ENCODE measurements around the gene TPCN2. TPM values are rescaled to one million over a fixed set of nuclear protein-coding genes. Genes with fewer than 3 reads are reported as not detected.
"Not testable (repeated sequence)": the region's sequence is repeated elsewhere in the genome, so short reads cannot be mapped to it uniquely, and the experiment has no call there.

Gene TPCN2
- polyA plus RNA-seq, 3 donors, result 12.1 to 14.2 (median 13.6) TPM

- DNase-seq (ENCODE audit: low read depth in 3 of 3, low spot score in 2 of 3), result no peak
Observed at GRCh38 chr11:69073469-69073868, 24.7 kb downstream of the TPCN2 start.

DNA sequence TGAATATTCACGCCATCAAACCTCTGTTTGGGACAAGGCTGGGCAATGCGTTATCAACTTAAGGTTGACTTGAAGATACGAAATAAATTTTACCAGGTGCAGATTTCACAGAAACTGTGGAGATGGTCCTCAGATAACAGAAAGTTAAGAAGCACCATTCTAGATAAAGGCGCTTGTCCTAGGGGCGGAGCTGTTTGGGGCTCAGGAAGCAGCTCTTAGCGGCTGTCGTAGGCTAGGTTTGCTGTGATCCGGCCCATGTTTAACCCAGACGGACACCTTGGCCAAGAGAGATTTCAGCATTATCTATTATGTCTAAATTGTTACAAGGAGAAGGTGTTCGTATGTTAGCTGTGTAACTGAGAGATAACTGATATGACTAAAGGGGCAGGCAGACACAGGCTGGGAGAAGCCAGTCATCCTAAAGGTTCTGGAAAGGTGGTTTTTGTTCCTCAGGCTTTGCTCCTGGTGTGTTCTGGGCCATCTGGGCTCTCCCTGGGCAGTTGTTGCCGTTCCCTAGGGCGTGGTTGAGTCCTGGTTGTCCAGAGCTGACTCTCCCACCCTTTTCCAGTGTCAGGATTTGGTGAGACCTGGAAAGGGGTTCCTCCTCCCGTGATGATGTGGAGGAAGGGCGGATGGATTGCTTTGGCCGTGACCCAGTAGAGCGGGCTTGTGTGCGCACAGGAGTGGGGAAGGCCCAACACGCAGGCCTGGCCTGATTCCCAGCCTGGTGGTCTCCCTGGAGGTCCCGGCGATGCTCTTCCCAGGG, 25.8 kb downstream of the TPCN2 start:
- DNase-seq (ENCODE audit: low read depth in 3 of 3, low spot score in 2 of 3), result no peak

GRCh38 chr11:69075421-69076128, 26.8 kb downstream of the TPCN2 start:
- no peak for DNase-seq (ENCODE audit: low read depth in 3 of 3, low spot score in 2 of 3)

GRCh38 chr11:69076129-69076791, 27.5 kb downstream of the TPCN2 start:
- DNase-seq (ENCODE audit: low read depth in 3 of 3, low spot score in 2 of 3), result no peak

GRCh38 chr11:69076977-69077376, 28.2 kb downstream of the TPCN2 start:
- DNase-seq (ENCODE audit: low read depth in 3 of 3, low spot score in 2 of 3), result not testable (repeated sequence)

GRCh38 chr11:69078508-69078907, 29.8 kb downstream of the TPCN2 start:
- DNase-seq (ENCODE audit: low read depth in 3 of 3, low spot score in 2 of 3), result no peak

DNA sequence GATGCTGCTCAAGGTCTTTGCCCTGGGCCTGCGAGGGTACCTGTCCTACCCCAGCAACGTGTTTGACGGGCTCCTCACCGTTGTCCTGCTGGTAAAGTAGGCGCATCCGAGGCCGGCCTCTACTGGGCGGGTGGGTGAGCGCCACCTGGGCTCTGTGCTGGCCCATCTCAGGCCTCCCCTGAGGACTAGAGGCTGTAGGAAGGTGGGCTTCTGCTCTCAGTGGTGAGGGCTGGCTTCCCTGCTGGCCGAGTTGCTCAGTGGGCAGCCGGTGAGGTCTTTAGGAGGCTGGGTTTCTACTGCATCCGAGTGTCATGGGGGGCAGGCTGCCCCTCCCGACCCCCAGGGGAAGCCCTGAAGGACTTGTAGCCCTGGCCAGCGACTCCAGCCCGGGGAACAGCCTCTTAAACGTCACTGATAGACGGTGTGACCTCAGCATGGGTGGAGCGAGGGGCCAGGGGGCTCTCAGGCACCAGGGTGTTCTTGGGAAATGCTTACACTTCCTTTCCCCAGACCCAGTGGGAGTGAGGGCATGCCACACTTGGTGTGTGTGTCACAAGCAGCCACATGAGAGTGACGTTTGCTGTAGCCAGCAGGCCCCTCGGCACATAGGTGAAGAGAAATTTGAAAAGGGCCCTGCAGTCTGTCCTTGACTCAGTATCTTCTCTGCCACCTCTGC, 30.3 kb downstream of the TPCN2 start:
- DNase-seq (ENCODE audit: low read depth in 3 of 3, low spot score in 2 of 3), result no peak

DNA sequence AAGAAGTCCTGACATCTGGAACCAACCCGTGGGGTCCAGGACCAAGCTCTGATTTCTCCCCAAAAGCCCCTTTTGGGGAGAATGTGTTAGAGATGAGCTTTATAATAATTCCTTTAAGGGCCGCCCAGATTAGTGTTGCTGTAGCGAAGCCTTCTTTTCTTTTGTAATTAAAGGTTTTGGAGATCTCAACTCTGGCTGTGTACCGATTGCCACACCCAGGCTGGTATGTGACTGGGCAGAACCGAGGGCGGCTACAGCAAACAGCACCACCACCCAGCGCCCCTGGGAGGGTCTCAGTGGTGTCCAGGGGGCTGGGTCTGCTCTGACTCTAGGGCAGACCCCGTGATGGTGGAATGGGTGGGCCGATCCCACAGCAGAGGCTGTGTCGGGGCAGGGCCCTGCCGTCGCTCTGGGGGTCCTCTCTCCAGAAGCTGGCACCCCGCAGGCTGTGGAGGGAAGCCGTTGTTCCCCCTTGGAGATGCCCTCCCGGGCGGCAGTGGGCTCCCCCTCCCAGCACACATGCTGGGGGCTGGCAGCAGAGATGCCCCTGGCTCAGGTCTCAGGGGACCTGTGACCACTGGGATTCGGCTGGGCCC, 31.0 kb downstream of the TPCN2 start:
- DNase-seq (ENCODE audit: low read depth in 3 of 3, low spot score in 2 of 3), result no peak

DNA sequence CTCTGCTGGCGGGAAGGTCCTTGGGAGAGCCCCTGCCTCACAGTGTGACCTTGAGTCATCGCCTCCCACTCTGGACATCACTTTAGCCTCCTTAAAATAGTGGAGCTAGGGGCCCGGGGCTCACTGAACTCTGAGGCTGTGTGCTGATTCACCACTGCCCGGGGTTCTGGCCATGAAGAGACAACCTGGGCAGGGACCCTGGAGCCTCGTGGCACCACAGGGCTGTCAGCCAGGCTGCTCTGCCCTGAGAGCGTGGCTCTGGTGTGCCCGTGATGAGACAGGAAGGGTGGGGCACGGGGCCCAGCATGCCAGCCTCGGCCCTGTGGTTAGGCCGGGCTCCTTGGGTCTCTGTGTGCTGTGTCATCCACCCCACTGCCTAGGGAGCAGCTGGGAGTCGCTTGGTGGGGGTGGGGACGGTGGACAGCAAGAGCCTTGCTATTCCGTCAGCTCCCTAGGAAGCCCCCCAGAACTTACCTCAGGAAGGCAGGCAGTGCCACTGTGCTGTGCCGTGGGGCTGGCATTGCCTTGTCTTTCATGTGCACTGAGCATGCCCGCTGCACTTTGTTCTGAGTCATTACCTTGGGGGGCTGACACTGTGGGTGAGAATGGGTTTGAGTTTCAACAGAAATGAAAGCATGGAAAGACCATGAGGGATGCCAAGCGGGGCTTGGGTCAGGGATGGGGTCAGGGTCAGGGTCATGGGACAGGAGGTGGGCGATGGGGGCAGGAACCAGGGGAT, 31.7 kb downstream of the TPCN2 start:
- DNase-seq (ENCODE audit: low read depth in 3 of 3, low spot score in 2 of 3), result no peak

DNA sequence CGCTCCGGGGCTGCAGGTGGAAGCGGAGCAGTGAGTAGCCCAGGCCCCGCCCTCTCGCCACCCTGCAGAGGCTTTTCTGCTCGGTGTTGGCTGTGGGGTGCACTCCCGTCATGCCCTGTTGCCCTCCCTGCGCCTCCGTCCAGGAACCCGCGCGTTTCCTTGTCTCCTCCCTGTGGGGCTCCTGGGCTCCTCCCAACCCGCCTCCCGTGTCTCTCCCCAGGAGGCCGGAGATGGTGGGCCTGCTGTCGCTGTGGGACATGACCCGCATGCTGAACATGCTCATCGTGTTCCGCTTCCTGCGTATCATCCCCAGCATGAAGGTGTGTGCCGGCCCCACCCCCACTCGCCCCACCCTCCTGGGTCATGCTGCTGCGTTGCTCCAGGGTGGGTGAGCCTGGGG, 32.4 kb downstream of the TPCN2 start:
- no peak for DNase-seq (ENCODE audit: low read depth in 3 of 3, low spot score in 2 of 3)

GRCh38 chr11:69083531-69084247, 35.0 kb downstream of the TPCN2 start:
- DNase-seq (ENCODE audit: low read depth in 3 of 3, low spot score in 2 of 3), result no peak

DNA sequence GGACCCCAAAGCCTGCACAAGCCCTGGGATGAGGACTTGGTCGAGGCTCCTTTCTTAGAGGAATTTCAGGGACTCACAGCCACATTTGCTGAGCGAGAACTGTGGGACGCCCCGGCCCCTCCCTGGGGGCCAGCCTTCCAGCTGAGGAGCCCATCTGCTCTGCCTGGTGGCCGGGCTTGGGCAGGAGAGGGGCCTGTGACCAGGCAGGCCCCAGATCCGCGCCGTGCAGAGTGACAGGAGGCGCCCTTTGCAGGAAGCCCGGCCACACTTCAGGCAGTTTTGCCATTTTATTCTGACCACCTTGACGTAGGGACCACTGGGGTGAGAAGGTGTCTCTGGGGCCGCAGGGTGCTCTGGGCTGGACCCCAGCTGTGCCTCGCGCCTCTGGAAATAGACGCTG, 35.6 kb downstream of the TPCN2 start:
- no peak for DNase-seq (ENCODE audit: low read depth in 3 of 3, low spot score in 2 of 3)

- no peak for DNase-seq (ENCODE audit: low read depth in 3 of 3, low spot score in 2 of 3)
Observed at GRCh38 chr11:69085490-69086095, 36.9 kb downstream of the TPCN2 start.

- no peak for DNase-seq (ENCODE audit: low read depth in 3 of 3, low spot score in 2 of 3)
Observed at GRCh38 chr11:69086152-69087132, 37.7 kb downstream of the TPCN2 start.

- no peak for DNase-seq (ENCODE audit: low read depth in 3 of 3, low spot score in 2 of 3)
Observed at GRCh38 chr11:69087133-69087524, 38.4 kb downstream of the TPCN2 start.

DNA sequence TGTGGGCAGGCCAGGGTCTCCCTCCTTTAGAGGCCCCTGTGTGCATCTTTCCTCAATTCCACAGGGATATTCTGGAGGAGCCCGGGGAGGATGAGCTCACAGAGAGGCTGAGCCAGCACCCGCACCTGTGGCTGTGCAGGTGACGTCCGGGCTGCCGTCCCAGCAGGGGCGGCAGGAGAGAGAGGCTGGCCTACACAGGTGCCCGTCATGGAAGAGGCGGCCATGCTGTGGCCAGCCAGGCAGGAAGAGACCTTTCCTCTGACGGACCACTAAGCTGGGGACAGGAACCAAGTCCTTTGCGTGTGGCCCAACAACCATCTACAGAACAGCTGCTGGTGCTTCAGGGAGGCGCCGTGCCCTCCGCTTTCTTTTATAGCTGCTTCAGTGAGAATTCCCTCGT, 39.1 kb downstream of the TPCN2 start:
- DNase-seq (ENCODE audit: low read depth in 3 of 3, low spot score in 2 of 3), result no peak

GRCh38 chr11:69088676-69089146, 40.0 kb downstream of the TPCN2 start:
- DNase-seq (ENCODE audit: low read depth in 3 of 3, low spot score in 2 of 3), result peak in 2 of 3 donors; percentile 63 to 69

DNA sequence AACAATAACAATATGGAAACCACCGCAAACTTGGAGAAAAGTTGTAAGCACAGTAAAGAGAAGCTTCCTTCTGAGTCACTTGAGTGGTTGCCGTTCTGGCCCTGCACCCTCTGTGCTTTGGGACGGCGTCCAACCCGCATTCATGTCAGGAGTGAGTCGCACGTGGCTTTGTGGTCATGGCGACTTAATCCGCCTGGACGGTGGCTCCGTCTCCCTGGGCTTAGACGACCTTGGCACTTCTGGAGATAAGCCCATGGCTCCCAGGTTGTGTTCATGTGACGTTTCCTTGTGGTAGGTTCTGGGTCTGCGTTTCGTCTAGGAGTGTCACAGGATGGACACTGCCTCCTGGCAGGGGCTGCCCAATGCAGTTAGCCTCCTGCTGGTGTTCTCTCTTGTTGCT, 40.5 kb downstream of the TPCN2 start:
- DNase-seq (ENCODE audit: low read depth in 3 of 3, low spot score in 2 of 3), result no peak
